ENCODE measurements around the gene TRPM1.

- TF ChIP-seq CTCF (IDR thresholded peaks at IDR 0.05) (no peak), POLR2A (IDR thresholded peaks at IDR 0.05) (no peak)
These were observed 99.8 kb downstream of the TRPM1 start for GRCh38 chr15:31001702-31002101.
